Bronchial epithelial cell (primary cell): Measurements from ENCODE around the gene SCLY. TPM values are rescaled to one million over a fixed set of nuclear protein-coding genes. Genes with fewer than 3 reads are reported as not detected.
A peak's percentile ranks its signal among the peaks of the same experiment; 100 is the strongest.

Experiments used
- DNase-seq: peaks from one replicate; pipeline ENCODE4 v3.0.0-alpha.2; 2010; ENCODE audit warnings: low read depth
- FAIRE-seq: peaks from 2 replicates; lab custom pipeline; 2011; peaks lifted over from hg19 to GRCh38; lab: Jason Lieb, UNC
- H3K27me3 ChIP-seq: 2 replicates; pipeline ENCODE4 v1.5.1; 2011; ENCODE audit warnings: low read length; ENCODE audit not compliant: control insufficient read depth, insufficient read depth
- H3K36me3 ChIP-seq: 2 replicates; pipeline ENCODE4 v1.5.1; 2011; ENCODE audit warnings: low read length; ENCODE audit not compliant: control insufficient read depth, insufficient read depth
- H3K4me3 ChIP-seq: 2 replicates; pipeline ENCODE4 v1.5.1; 2011; ENCODE audit warnings: mild to moderate bottlenecking, low read depth, low read length, control low read depth
- total RNA-seq: library from RNA; depleted of rRNA; stranded (reverse); fragments of >200 nt; gene quantifications from 2 replicates; pipeline ENCODE4 v1.2.1, GENCODE V29; 2014
- TF ChIP-seq, protein P1 (sequence below): IDR thresholded peaks from 2 replicates; pipeline ENCODE4 v1.5.1; 2011; ENCODE audit warnings: mild to moderate bottlenecking, moderate library complexity, low read length, control low read depth, inconsistent platforms; ENCODE audit not compliant: insufficient read depth, severe bottlenecking

SCLY gene
- total RNA-seq, 1 donor from 2014 or later: 12.6 TPM

GRCh38 chr2:238142382-238143205 is 81.8 kb downstream of the SCLY start:
- no peaks in the 10 kb centered on the region for H3K27me3 ChIP-seq
- TF ChIP-seq, protein P1, sequence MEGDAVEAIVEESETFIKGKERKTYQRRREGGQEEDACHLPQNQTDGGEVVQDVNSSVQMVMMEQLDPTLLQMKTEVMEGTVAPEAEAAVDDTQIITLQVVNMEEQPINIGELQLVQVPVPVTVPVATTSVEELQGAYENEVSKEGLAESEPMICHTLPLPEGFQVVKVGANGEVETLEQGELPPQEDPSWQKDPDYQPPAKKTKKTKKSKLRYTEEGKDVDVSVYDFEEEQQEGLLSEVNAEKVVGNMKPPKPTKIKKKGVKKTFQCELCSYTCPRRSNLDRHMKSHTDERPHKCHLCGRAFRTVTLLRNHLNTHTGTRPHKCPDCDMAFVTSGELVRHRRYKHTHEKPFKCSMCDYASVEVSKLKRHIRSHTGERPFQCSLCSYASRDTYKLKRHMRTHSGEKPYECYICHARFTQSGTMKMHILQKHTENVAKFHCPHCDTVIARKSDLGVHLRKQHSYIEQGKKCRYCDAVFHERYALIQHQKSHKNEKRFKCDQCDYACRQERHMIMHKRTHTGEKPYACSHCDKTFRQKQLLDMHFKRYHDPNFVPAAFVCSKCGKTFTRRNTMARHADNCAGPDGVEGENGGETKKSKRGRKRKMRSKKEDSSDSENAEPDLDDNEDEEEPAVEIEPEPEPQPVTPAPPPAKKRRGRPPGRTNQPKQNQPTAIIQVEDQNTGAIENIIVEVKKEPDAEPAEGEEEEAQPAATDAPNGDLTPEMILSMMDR: no peak
- no peaks in the 10 kb centered on the region for H3K36me3 ChIP-seq
- no peak overlapping the region for H3K4me3 ChIP-seq
- no peak for FAIRE-seq
- peak; percentile 67 for DNase-seq

DNA sequence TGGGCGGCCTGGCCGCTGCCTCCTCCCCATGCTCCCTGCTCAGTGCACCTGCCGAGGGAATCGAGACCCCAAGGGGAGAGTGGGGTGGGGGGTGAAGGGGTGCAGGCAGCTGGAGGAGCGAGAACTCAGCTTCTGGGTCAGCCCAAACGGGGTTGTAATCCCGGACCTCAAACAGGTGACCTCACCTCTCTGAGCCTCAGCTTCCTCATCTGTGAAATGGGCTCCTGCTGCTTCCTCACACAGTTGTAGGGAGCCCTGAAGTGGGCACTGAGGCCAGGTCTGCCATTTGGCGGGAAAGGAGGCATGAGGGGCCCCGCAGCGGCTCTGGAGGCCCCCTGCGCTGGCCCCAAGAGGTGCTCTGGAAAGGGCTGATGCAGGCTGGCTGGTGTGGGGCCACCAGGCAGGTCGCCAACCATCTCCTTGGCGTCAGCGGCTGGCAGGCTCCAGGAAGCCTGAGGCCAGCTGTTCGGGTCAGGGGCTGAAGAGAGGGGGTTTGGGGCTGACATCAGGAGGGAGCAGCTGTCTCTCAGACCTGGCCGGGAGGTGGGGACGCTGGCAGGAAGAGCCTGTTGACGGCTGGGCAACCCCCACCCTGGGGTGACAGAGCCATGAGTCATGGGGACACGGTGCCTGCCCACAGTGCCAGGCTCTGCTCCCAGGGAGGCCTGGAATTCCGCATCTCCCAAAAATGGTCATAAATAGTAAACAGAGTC is 82.6 kb downstream of the SCLY start:
- FAIRE-seq (no peak), DNase-seq (peak; percentile 70)
- Histone ChIP-seq H3K27me3 (no peaks in the 10 kb centered on the region), H3K36me3 (no peaks in the 10 kb centered on the region), H3K4me3 (no peak overlapping the region)
- TF ChIP-seq, protein P1: no peak

DNA sequence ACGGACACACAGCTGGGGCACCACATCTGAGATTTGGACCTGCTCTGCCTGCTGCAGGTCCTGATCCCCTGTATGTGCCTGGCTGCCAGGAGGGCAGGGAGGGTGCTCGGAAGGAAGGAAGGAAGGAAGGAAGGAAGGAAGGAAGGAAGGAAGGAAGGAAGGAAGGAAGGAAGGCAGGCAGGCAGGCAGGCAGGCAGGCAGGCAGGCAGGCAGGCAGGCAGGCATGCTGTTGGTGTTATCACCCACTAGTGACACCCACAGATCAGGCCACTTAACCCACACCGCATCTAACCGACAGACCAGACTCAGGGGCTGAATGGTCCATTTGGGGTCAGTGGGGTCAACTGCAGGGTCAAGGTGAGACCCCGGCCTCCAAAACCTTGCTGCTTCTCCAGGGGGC is 83.5 kb downstream of the SCLY start:
- DNase-seq (no peak), FAIRE-seq (no peak)
- TF ChIP-seq, protein P1: no peak
- no peaks in the 10 kb centered on the region for H3K27me3 ChIP-seq
- no peak overlapping the region for H3K4me3 ChIP-seq
- H3K36me3 ChIP-seq: no peaks in the 10 kb centered on the region

DNA sequence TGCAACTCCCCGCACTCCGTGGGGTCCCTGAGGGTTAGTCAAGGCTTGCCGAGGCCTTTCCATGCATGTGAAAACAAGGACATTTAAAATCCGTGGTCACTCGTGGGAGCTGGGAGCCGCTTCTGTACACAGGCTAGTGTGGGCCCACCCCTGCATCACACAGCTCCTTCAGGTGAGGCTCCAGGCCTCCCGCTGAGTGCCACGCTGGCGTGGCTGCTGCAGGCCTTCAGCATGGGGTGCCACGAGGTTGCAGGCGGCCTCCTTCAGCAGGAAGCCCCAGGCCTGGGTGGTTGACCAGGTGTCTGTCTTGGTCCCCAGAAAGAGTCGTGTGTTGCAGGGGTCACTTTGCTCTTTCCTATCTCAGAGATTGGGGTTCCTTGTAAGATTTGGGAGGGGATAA is 84.2 kb downstream of the SCLY start:
- H3K4me3 ChIP-seq: no peak overlapping the region
- no peaks in the 10 kb centered on the region for H3K27me3 ChIP-seq
- FAIRE-seq: no peak
- no peak for DNase-seq
- no peaks in the 10 kb centered on the region for H3K36me3 ChIP-seq
- TF ChIP-seq, protein P1: no peak

- no peak for FAIRE-seq
- H3K36me3 ChIP-seq: no peaks in the 10 kb centered on the region
- H3K4me3 ChIP-seq: no peak overlapping the region
- H3K27me3 ChIP-seq: no peaks in the 10 kb centered on the region
- DNase-seq: no peak
- TF ChIP-seq, protein P1: no peak
These were observed 85.0 kb downstream of the SCLY start for GRCh38 chr2:238145851-238146250.
